K562 (cell line): ENCODE data around the gene NEK2. TPM values are rescaled to one million over a fixed set of nuclear protein-coding genes. Genes with fewer than 3 reads are reported as not detected.

Source experiments
- ATAC-seq: fragments of 200-7000 bp; cut with Tn5 transposase; 3 replicates; pipeline ENCODE4 v1.9.1; 2020; ENCODE audit warnings: moderate library complexity
- BruUV-seq: library from RNA; stranded (reverse); fragments of 400-500 nt; replicated peaks from 2 replicates; lab custom pipeline; 2021; lab: Mats Ljungman, UMichigan
- CTCF ChIA-PET: fragments of 300-600 bp; formaldehyde crosslinking; extraction: SDS; loops from one replicate; lab custom pipeline; 2021; ENCODE audit warnings: low intra/inter-chr PET ratio; lab: Yijun Ruan, JAX
- POLR2A ChIA-PET: fragments of 300-600, 350-650 bp; sonication (Branson Sonifier 250); formaldehyde crosslinking; extraction: SDS; loops from one replicate; lab custom pipeline; 2021; ENCODE audit warnings: antibody characterized with exemption, inconsistent platforms; lab: Yijun Ruan, JAX
- DNase-seq, 4 experiments: peaks; one replicate each; pipeline versions ENCODE4 v3.0.0 to v3.0.0-alpha.2; 2011 to 2018; ENCODE audit warnings: low spot score in 3 of 4, mixed read lengths in 3 of 4; ENCODE audit errors: extremely low read depth in 1 of 4
- FAIRE-seq: peaks from 2 replicates; lab custom pipeline; 2011; peaks lifted over from hg19 to GRCh38; lab: Jason Lieb, UNC
- H2AFZ ChIP-seq: 2 replicates; pipeline ENCODE4 v1.6.0; 2011; ENCODE audit warnings: low read depth, low read length, control low read depth, inconsistent platforms
- H3K27ac ChIP-seq: fragments of 200-600 bp; 3 replicates; pipeline ENCODE4 v1.8.0; 2011; ENCODE audit warnings: low read depth, mild to moderate bottlenecking, control low read depth, inconsistent platforms, low read length, moderate library complexity, mixed read lengths; ENCODE audit errors: extremely low read depth
- H3K27me3 ChIP-seq, 2 experiments: fragments of 300-600 bp in 1 of 2; 2 replicates in 1 of 2; 3 replicates in 1 of 2; pipeline versions ENCODE4 v1.6.0 to v1.8.0; 2011; ENCODE audit warnings: inconsistent platforms in 2 of 2, low read length in 2 of 2, mild to moderate bottlenecking in 1 of 2, mixed read lengths in 1 of 2, moderate library complexity in 1 of 2; ENCODE audit not compliant: control insufficient read depth in 2 of 2, insufficient read depth in 2 of 2
- H3K36me3 ChIP-seq: fragments of 300-600 bp; 3 replicates; pipeline ENCODE4 v1.8.0; 2011; ENCODE audit warnings: mild to moderate bottlenecking, low read length, inconsistent platforms; ENCODE audit not compliant: control insufficient read depth, insufficient read depth
- H3K4me1 ChIP-seq, 2 experiments: fragments of 200-600 bp in 1 of 2; replicated peaks in 1 of 2; 2 replicates in 1 of 2; 3 replicates in 1 of 2; pipeline versions ENCODE4 v1.5.1 to v1.8.0; 2011; ENCODE audit warnings: inconsistent platforms in 2 of 2, low read length in 2 of 2, mild to moderate bottlenecking in 1 of 2, mixed read lengths in 1 of 2, moderate library complexity in 1 of 2; ENCODE audit not compliant: control insufficient read depth in 2 of 2, insufficient read depth in 2 of 2
- H3K4me2 ChIP-seq: 2 replicates; pipeline ENCODE4 v1.6.1; 2011; ENCODE audit warnings: low read length, control low read depth, inconsistent platforms, mixed read lengths; ENCODE audit not compliant: insufficient read depth
- H3K4me3 ChIP-seq: fragments of 200-600 bp; sonication (generic), shearing (Covaris generic); 2 replicates; pipeline ENCODE4 v1.5.1; 2016; ENCODE audit warnings: control low read depth, inconsistent platforms
- H3K79me2 ChIP-seq: fragments of 200-600 bp; 3 replicates; pipeline ENCODE4 v1.8.0; 2011; ENCODE audit warnings: low read length, inconsistent platforms; ENCODE audit not compliant: control insufficient read depth, insufficient read depth
- H3K9ac ChIP-seq, 2 experiments: 2 replicates each; pipeline versions ENCODE4 v1.6.0 to v1.6.1; 2011; ENCODE audit warnings: low read depth in 2 of 2, low read length in 2 of 2, control low read depth in 1 of 2, inconsistent platforms in 1 of 2, mild to moderate bottlenecking in 1 of 2, mixed read lengths in 1 of 2; ENCODE audit not compliant: insufficient read depth in 1 of 2
- H3K9me1 ChIP-seq: one replicate; pipeline ENCODE4 v1.6.0; 2011; ENCODE audit warnings: inconsistent platforms, mild to moderate bottlenecking, low read length, moderate library complexity; ENCODE audit not compliant: control insufficient read depth, insufficient read depth
- H3K9me3 ChIP-seq: replicated peaks from 2 replicates; pipeline ENCODE4 v1.5.1; 2011; ENCODE audit warnings: low read depth, low read length, inconsistent platforms; ENCODE audit not compliant: control insufficient read depth, insufficient read depth
- H4K20me1 ChIP-seq: replicated peaks from 2 replicates; pipeline ENCODE4 v1.6.1; 2011; ENCODE audit warnings: low read length, inconsistent platforms, mixed read lengths; ENCODE audit not compliant: control insufficient read depth, insufficient read depth
- HMBOX1 ChIP-seq: sonication (generic); IDR thresholded peaks from 2 replicates; pipeline ENCODE4 v1.6.1; 2016
- MAX ChIP-seq: sonication (generic); formaldehyde crosslinking; IDR thresholded peaks from 2 replicates; pipeline ENCODE4 v1.9.0; 2022; ENCODE audit warnings: mild to moderate bottlenecking, missing genetic modification reagents
- ZFP91 ChIP-seq: sonication (generic); formaldehyde crosslinking; IDR thresholded peaks from 2 replicates; pipeline ENCODE4 v1.8.0; 2022; ENCODE audit warnings: mild to moderate bottlenecking, missing genetic modification reagents
- WGBS: fragments of 100-300 bp; shearing (Covaris generic); methylation state at CpG from one replicate; pipeline ENCODE4 v1.1.6; 2016; ENCODE audit warnings: low coverage, mixed read lengths; ENCODE audit not compliant: insufficient coverage; ENCODE audit errors: missing lambda C conversion rate; 5-methylcytosine and 5-hydroxymethylcytosine counted together
- in situ Hi-C: fragments of 300-500 bp; cut with MboI; formaldehyde crosslinking; loops from 4 replicates; pipeline ENCODE4 v1.15.0; 2018; ENCODE audit warnings: inconsistent platforms, mixed read lengths
- intact Hi-C: fragments of 100-400 bp; cut with micrococcal nuclease; formaldehyde crosslinking; loops from 2 replicates; pipeline ENCODE4 v1.14.2; 2022
- polyA plus RNA-seq, 8 experiments: library from polyadenylated mRNA; depleted of rRNA in 4 of 8; stranded (reverse) in 5 of 8; unstranded in 3 of 8; fragments of >200 nt; fragmentation: Nextera tagmentation in 2 of 8; fragmentation: Illumina TruSeq in 1 of 8; extraction: Ambion mirVana in 2 of 8; extraction: Trizol in 1 of 8; gene quantifications; 2 replicates each; pipeline versions ENCODE4 v1.2.1 to v1.2.3, GENCODE V29; 2011 to 2014; ENCODE audit warnings: inconsistent platforms in 1 of 8, missing spikeins in 1 of 8
- total RNA-seq, 7 experiments: library from RNA; depleted of rRNA in 6 of 7; stranded (reverse); fragments of >200 nt in 6 of 7; fragmentation: Illumina TruSeq in 2 of 7; extraction: Trizol in 2 of 7; gene quantifications; 2 replicates each; pipeline versions ENCODE4 v1.2.1 to v1.2.3, GENCODE V29; 2011 to 2021; ENCODE audit warnings: low replicate concordance in 1 of 7

NEK2 gene
- total and polyA plus RNA-seq, 9 of the 15 experiments (the other 6 are each of a cell fraction or from before 2014, with no cell fraction given) = 30.0 to 74.7 (median 66.4) TPM

- ChIA-PET CTCF (interaction anchor here (0.8 to 2.7 kb wide), 4 partner anchors 132 to 617 kb away, joined by 3 to 17 read pairs (median 10); partner anchors contain the start of genes DTL, INTS7 and LPGAT1), POLR2A (interaction anchor here (0.6 to 3.4 kb wide), 9 partner anchors 14 to 1291 kb away, joined by 3 to 15 read pairs (median 4); partner anchors contain the start of genes DTL and INTS7)
- in situ Hi-C loops = loop anchor here (5.0 to 25.0 kb wide), 3 partner anchors 133 to 663 kb away; partner anchors contain the start of genes DTL, INTS7 and LPGAT1
- Histone ChIP-seq H3K27me3 (peaks cover 0 to 7% of the 10 kb centered on the region in 2 experiments; a peak in 1 of 5 replicates), H3K9me1 (no peaks in the 10 kb centered on the region), H3K9me3 (no peaks in the 10 kb centered on the region), H3K4me1 (peaks cover 12 to 13% of the 10 kb centered on the region in 2 experiments; a peak in 4 of 5 replicates), H3K79me2 (no peaks in the 10 kb centered on the region), H4K20me1 (no peaks in the 10 kb centered on the region), H3K27ac (no peak overlapping the region), H3K4me3 (no peak overlapping the region), H3K36me3 (no peaks in the 10 kb centered on the region), H3K9ac (no peak overlapping the region), H3K4me2 (no peak overlapping the region), H2AFZ (peak overlapping the region; percentile 75)
- DNase-seq = no peak
- FAIRE-seq = no peak
- intact Hi-C loops = loop anchor here (5.0 kb wide), 1 partner anchor 758 kb away; no protein-coding TSS in a partner anchor
- no peak for TF ChIP-seq HMBOX1
- TF ChIP-seq MAX (CRISPR knock-in tag) = 0 out of 2 replicates have a peak, but pooled peaks have one; percentile 11
- peak; percentile 25; the same call in 1 of the 2 replicates for TF ChIP-seq ZFP91 (CRISPR knock-in tag)
- ATAC-seq = peak; percentile 7
- no TSS peak for BruUV-seq
- 57% methylated on average over 16 of the region's 16 CpGs for WGBS
These were observed 23.6 kb upstream of the NEK2 start for GRCh38 chr1:211699059-211699458.
